Measurements from ENCODE around the gene NCAPG2. TPM values are rescaled to one million over a fixed set of nuclear protein-coding genes. Genes with fewer than 3 reads are reported as not detected.

NCAPG2 gene
- total RNA-seq, 1 experiment from 2014 or later, result 41.1 TPM

GRCh38 chr7:158728911-158729645, 24.5 kb upstream of the NCAPG2 start:
- H3K27me3 ChIP-seq (ENCODE audit: control insufficient read depth, insufficient read depth, low read length), result no peaks in the 10 kb centered on the region
- peaks cover 1% of the 10 kb centered on the region for H3K36me3 ChIP-seq (replicated peaks; ENCODE audit: control insufficient read depth, insufficient read depth, low read length)
- no peak for DNase-seq
- H3K4me3 ChIP-seq (ENCODE audit: insufficient read depth, low read depth, low read length), result no peak overlapping the region

DNA sequence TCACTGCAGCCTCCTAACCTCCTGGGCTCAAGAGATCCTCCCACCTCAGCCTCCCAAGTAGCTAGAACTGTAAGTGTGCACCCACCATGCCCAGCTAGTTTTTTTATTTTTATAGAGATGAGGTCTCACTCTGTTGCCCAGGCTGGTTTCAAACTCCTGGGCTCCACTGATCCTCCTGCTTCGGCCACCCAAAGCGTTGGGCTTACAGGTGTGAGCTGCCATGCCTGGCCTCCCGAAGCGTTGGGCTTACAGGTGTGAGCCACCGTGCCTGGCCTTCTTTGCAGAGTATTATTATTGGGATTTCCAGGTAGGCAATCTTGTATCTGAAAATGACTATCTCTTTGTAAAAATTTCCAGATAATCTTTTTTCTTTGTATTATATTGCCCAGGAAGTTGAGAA, 23.1 kb upstream of the NCAPG2 start:
- Histone ChIP-seq H3K36me3 (replicated peaks; ENCODE audit: control insufficient read depth, insufficient read depth, low read length) (peaks cover 1% of the 10 kb centered on the region), H3K27me3 (ENCODE audit: control insufficient read depth, insufficient read depth, low read length) (no peaks in the 10 kb centered on the region), H3K4me3 (ENCODE audit: insufficient read depth, low read depth, low read length) (no peak overlapping the region)
- DNase-seq, result no peak

GRCh38 chr7:158726277-158726807, 21.7 kb upstream of the NCAPG2 start:
- H3K36me3 ChIP-seq (replicated peaks; ENCODE audit: control insufficient read depth, insufficient read depth, low read length), result peaks cover 1% of the 10 kb centered on the region
- no peaks in the 10 kb centered on the region for H3K27me3 ChIP-seq (ENCODE audit: control insufficient read depth, insufficient read depth, low read length)
- no peak for DNase-seq
- H3K4me3 ChIP-seq (ENCODE audit: insufficient read depth, low read depth, low read length), result no peak overlapping the region

DNA sequence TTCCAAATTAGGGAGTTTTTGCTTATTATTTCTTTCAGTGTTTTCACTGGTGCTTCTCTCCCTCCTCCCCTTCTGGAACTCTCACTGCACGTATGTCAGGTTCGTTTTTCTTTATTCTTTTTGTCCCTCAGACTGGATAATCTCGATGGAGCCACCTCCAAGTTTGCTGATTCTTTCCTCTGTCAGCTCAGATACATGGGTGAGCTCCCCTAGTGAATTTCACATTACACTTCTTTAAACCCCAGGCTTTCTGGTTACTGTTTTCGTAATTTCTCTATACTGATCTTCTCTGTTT, 20.8 kb upstream of the NCAPG2 start:
- H3K36me3 ChIP-seq (replicated peaks; ENCODE audit: control insufficient read depth, insufficient read depth, low read length), result peaks cover 1% of the 10 kb centered on the region
- no peaks in the 10 kb centered on the region for H3K27me3 ChIP-seq (ENCODE audit: control insufficient read depth, insufficient read depth, low read length)
- no peak overlapping the region for H3K4me3 ChIP-seq (ENCODE audit: insufficient read depth, low read depth, low read length)
- no peak for DNase-seq

- H3K27me3 ChIP-seq (ENCODE audit: control insufficient read depth, insufficient read depth, low read length), result no peaks in the 10 kb centered on the region
- no peak for DNase-seq
- no peak overlapping the region for H3K4me3 ChIP-seq (ENCODE audit: insufficient read depth, low read depth, low read length)
- no peaks in the 10 kb centered on the region; the same call in 1 of the 2 replicates for H3K36me3 ChIP-seq (replicated peaks; ENCODE audit: control insufficient read depth, insufficient read depth, low read length)
Measured at GRCh38 chr7:158724658-158725505, 20.3 kb upstream of the NCAPG2 start.

- H3K27me3 ChIP-seq (ENCODE audit: control insufficient read depth, insufficient read depth, low read length), result no peaks in the 10 kb centered on the region; the same call in 1 of the 2 replicates
- no peaks in the 10 kb centered on the region for H3K36me3 ChIP-seq (replicated peaks; ENCODE audit: control insufficient read depth, insufficient read depth, low read length)
- DNase-seq, result no peak
- no peak overlapping the region for H3K4me3 ChIP-seq (ENCODE audit: insufficient read depth, low read depth, low read length)
Measured at GRCh38 chr7:158723714-158724385, 19.2 kb upstream of the NCAPG2 start.

GRCh38 chr7:158723266-158723665, 18.7 kb upstream of the NCAPG2 start:
- Histone ChIP-seq H3K27me3 (ENCODE audit: control insufficient read depth, insufficient read depth, low read length) (peaks cover 2% of the 10 kb centered on the region), H3K4me3 (ENCODE audit: insufficient read depth, low read depth, low read length) (no peak overlapping the region), H3K36me3 (replicated peaks; ENCODE audit: control insufficient read depth, insufficient read depth, low read length) (no peaks in the 10 kb centered on the region)
- no peak for DNase-seq

DNA sequence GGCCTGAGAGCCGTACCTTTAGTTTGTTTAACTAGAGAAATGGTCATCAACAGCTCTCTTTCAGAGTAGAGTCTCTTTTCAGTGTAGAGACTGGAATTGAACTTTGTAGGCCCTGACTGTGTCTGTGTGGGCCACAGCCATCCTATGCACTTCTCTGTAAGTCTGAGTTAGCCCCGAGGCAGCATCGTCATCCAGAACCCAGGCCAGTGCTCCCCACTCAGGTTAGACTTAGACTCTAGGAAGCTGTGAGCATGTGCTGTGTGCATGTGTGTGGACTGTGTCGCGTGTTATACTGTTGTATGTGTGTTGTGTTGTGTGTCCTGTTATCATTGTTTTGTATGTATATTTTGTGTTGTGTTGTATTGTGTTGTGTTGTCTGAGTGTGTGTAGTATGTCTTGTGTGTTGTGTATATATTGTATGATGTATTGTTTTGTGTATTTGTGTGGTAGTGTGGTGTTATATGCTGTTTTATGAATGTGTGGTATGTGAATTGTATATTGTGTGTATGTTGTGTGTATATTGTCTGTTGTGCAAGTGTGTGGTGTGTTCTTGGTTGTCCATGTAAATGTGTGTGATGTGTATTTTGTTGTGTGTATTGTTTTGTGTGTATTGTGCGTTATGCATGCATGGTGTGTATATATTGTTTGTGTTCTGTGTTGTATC, 18.1 kb upstream of the NCAPG2 start:
- no peaks in the 10 kb centered on the region for H3K36me3 ChIP-seq (replicated peaks; ENCODE audit: control insufficient read depth, insufficient read depth, low read length)
- DNase-seq, result no peak
- peaks cover 2% of the 10 kb centered on the region for H3K27me3 ChIP-seq (ENCODE audit: control insufficient read depth, insufficient read depth, low read length)
- no peak overlapping the region for H3K4me3 ChIP-seq (ENCODE audit: insufficient read depth, low read depth, low read length)

- peaks cover 2% of the 10 kb centered on the region for H3K27me3 ChIP-seq (ENCODE audit: control insufficient read depth, insufficient read depth, low read length)
- no peak overlapping the region for H3K4me3 ChIP-seq (ENCODE audit: insufficient read depth, low read depth, low read length)
- H3K36me3 ChIP-seq (replicated peaks; ENCODE audit: control insufficient read depth, insufficient read depth, low read length), result no peaks in the 10 kb centered on the region
- DNase-seq, result no peak
Measured at GRCh38 chr7:158720112-158720511, 15.5 kb upstream of the NCAPG2 start.

- no peak overlapping the region for H3K4me3 ChIP-seq (ENCODE audit: insufficient read depth, low read depth, low read length)
- peaks cover 2% of the 10 kb centered on the region for H3K27me3 ChIP-seq (ENCODE audit: control insufficient read depth, insufficient read depth, low read length)
- DNase-seq, result no peak
- no peaks in the 10 kb centered on the region for H3K36me3 ChIP-seq (replicated peaks; ENCODE audit: control insufficient read depth, insufficient read depth, low read length)
Measured at GRCh38 chr7:158716802-158717201, 12.2 kb upstream of the NCAPG2 start.

- no peak for DNase-seq
- Histone ChIP-seq H3K36me3 (replicated peaks; ENCODE audit: control insufficient read depth, insufficient read depth, low read length) (no peaks in the 10 kb centered on the region), H3K4me3 (ENCODE audit: insufficient read depth, low read depth, low read length) (no peak overlapping the region), H3K27me3 (ENCODE audit: control insufficient read depth, insufficient read depth, low read length) (no peaks in the 10 kb centered on the region)
Measured at GRCh38 chr7:158710651-158711102, 6.1 kb upstream of the NCAPG2 start.

GRCh38 chr7:158707610-158708009, 3.0 kb upstream of the NCAPG2 start:
- H3K4me3 ChIP-seq (ENCODE audit: insufficient read depth, low read depth, low read length), result no peak overlapping the region
- DNase-seq, result no peak
- no peaks in the 10 kb centered on the region for H3K36me3 ChIP-seq (replicated peaks; ENCODE audit: control insufficient read depth, insufficient read depth, low read length)
- H3K27me3 ChIP-seq (ENCODE audit: control insufficient read depth, insufficient read depth, low read length), result no peaks in the 10 kb centered on the region

DNA sequence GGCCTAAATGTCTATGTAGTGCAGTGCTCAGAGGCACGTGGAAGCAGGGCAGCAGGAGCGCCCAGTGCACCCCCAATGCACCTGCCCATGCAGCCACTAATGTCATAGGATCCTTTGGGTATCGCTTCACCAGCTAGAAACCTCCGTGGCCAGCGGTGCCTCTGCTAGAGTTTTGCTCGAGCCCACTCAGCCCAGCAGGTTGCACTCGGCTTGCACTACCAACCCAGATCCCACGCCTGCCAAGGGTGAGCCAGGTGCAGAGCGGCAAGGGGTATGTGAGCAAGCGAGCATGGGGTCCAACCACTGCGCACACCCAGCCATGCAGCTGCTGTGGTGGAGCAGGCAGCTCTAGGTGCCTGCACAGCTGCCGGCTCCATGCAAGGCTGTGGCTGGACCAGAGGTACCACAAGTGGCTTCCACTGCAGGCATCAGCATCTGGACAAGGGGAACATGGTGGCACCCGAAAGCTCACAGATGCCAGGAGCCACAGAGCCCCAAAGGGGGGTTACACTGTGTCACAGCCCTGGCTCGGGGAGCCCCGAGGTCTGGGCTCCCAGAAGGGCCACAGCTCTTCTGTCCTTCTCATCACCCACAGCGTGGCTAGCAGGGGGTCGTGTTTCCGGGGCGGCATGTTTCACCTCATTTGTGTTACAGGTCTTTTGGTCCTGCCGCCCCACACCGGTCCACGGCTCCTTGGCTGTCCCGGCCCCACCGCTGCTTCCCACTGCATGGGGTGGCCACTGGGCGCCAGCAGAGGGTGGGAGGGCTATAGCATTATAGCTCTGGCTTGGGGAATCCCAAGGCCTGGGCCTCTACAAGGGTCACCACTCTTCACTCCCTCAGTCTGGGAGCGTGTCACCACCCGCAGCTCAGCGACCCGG, 2.3 kb upstream of the NCAPG2 start:
- Histone ChIP-seq H3K27me3 (ENCODE audit: control insufficient read depth, insufficient read depth, low read length) (no peaks in the 10 kb centered on the region), H3K4me3 (ENCODE audit: insufficient read depth, low read depth, low read length) (no peak overlapping the region), H3K36me3 (replicated peaks; ENCODE audit: control insufficient read depth, insufficient read depth, low read length) (no peaks in the 10 kb centered on the region)
- no peak for DNase-seq
